Upper lobe of left lung (tissue), 6 donors: ENCODE data around the gene HAPLN2. TPM values are rescaled to one million over a fixed set of nuclear protein-coding genes. Genes with fewer than 3 reads are reported as not detected.

ENCODE experiments used
- ATAC-seq, 2 donors: fragments of 200-7000 bp; cut with Tn5 transposase; one replicate each; pipeline ENCODE4 v1.9.1; 2022; ENCODE audit warnings: mild to moderate bottlenecking in 2 of 2, moderate library complexity in 2 of 2; ENCODE audit not compliant: low FRiP score in 2 of 2
- DNase-seq, 2 donors: peaks; one replicate each; pipeline ENCODE4 v3.0.0-alpha.2; 2019 to 2020
- H3K27ac ChIP-seq, 4 donors: fragments of 200-600 bp; sonication (generic); one replicate each; pipeline ENCODE4 v1.5.1; 2016 to 2019
- H3K27me3 ChIP-seq, 4 donors: fragments of 200-600 bp; sonication (generic); one replicate each; pipeline ENCODE4 v1.5.1; 2017 to 2019
- H3K36me3 ChIP-seq, 4 donors: fragments of 200-600 bp; sonication (generic); one replicate each; pipeline ENCODE4 v1.5.1; 2016 to 2019
- H3K4me1 ChIP-seq, 4 donors: fragments of 200-600 bp; sonication (generic); one replicate each; pipeline ENCODE4 v1.5.1; 2018 to 2019
- H3K4me3 ChIP-seq, 4 donors: fragments of 200-600 bp; sonication (generic); one replicate each; pipeline ENCODE4 v1.5.1; 2017 to 2019; ENCODE audit warnings: mild to moderate bottlenecking in 2 of 4, moderate library complexity in 1 of 4
- H3K9me3 ChIP-seq, 4 donors: fragments of 200-600 bp; sonication (generic); one replicate each; pipeline ENCODE4 v1.5.1; 2018 to 2019
- EP300 ChIP-seq, 4 donors: sonication (generic); formaldehyde crosslinking; IDR thresholded peaks; one replicate each; pipeline ENCODE4 v1.5.1; 2017; ENCODE audit warnings: antibody characterized with exemption in 4 of 4, control low read depth in 2 of 4
- POLR2A ChIP-seq, 4 donors: fragments of 450-650 bp; IDR thresholded peaks; one replicate each; pipeline ENCODE4 v1.5.1; 2016 to 2017; ENCODE audit warnings: antibody characterized with exemption in 4 of 4, mild to moderate bottlenecking in 2 of 4
- POLR2AphosphoS5 ChIP-seq, 2 donors: sonication (generic); formaldehyde crosslinking; IDR thresholded peaks; one replicate each; pipeline ENCODE4 v1.5.1; 2017; ENCODE audit warnings: antibody characterized with exemption in 2 of 2
- WGBS, 2 donors: methylation state at CpG; one replicate each; pipeline ENCODE4 v1.1.5; 2017 to 2018; 5-methylcytosine and 5-hydroxymethylcytosine counted together
- total RNA-seq, 6 donors: library from RNA; depleted of rRNA in 4 of 6; stranded (reverse); fragments of >200 nt in 4 of 6; gene quantifications; one replicate each; pipeline versions ENCODE4 v1.1.0 to v1.2.1, GENCODE V29; 2016 to 2021
- TF ChIP-seq, protein P1 (sequence below), 6 experiments: fragments of 450-650 bp in 4 of 6; fragments of 200-600 bp in 2 of 6; sonication (generic) in 2 of 6; IDR thresholded peaks; one replicate each; pipeline ENCODE4 v1.5.1; 2016 to 2019; ENCODE audit warnings: antibody characterized with exemption in 6 of 6
- donor health status: DM: no; HTN: no; CAD: no; lungs with moderate emphysema.
- donor health status: DM: no; HTN: yes; CAD: no; lungs with severe emphysema.

Gene HAPLN2
- total RNA-seq, 6 donors from 2014 or later = 0.14 to 5.0 (median 0.37) TPM; not detected in 3

DNA sequence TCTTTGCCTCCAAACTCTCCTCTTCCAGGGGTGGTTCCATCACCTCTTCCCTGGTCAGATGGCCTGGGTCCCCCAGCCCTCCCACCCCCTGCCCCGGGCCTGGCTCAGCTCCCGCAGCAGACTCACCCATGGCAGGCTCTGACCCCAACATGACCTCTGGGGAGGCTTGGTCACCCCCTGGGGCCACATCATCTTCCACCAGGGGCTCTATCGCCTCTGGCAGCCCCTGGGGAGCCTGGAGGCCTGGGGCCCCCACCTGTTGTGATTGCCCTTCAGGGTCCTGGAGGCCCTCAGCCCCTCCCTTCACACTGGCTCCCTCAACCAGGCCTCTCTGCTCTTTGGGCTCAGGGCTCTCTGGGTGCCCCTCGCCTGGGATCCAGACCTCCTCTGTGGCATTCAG is 51.6 kb downstream of the HAPLN2 start:
- Histone ChIP-seq H3K36me3 (peaks cover 0 to 43% (median 0%) of the 10 kb centered on the region in 4 donors), H3K4me1 (peaks cover 36 to 65% (median 53%) of the 10 kb centered on the region in 4 donors), H3K27ac (peak overlapping the region; percentile 81 to 91 (median 83)), H3K9me3 (no peaks in the 10 kb centered on the region), H3K4me3 (no peak overlapping the region), H3K27me3 (peaks cover 0 to 1% (median 0%) of the 10 kb centered on the region in 4 donors)
- no peak for DNase-seq
- ATAC-seq = no peak
- 65 to 100% methylated on average over 1 to 4 of the region's 4 CpGs for WGBS, 2 donors
- no peak for TF ChIP-seq POLR2A (IDR thresholded peaks at IDR 0.05)
- no peak for TF ChIP-seq EP300 (IDR thresholded peaks at IDR 0.05)
- no peak for TF ChIP-seq POLR2AphosphoS5 (IDR thresholded peaks at IDR 0.05)
- TF ChIP-seq, protein P1, sequence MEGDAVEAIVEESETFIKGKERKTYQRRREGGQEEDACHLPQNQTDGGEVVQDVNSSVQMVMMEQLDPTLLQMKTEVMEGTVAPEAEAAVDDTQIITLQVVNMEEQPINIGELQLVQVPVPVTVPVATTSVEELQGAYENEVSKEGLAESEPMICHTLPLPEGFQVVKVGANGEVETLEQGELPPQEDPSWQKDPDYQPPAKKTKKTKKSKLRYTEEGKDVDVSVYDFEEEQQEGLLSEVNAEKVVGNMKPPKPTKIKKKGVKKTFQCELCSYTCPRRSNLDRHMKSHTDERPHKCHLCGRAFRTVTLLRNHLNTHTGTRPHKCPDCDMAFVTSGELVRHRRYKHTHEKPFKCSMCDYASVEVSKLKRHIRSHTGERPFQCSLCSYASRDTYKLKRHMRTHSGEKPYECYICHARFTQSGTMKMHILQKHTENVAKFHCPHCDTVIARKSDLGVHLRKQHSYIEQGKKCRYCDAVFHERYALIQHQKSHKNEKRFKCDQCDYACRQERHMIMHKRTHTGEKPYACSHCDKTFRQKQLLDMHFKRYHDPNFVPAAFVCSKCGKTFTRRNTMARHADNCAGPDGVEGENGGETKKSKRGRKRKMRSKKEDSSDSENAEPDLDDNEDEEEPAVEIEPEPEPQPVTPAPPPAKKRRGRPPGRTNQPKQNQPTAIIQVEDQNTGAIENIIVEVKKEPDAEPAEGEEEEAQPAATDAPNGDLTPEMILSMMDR (IDR thresholded peaks at IDR 0.05) = no peak

DNA sequence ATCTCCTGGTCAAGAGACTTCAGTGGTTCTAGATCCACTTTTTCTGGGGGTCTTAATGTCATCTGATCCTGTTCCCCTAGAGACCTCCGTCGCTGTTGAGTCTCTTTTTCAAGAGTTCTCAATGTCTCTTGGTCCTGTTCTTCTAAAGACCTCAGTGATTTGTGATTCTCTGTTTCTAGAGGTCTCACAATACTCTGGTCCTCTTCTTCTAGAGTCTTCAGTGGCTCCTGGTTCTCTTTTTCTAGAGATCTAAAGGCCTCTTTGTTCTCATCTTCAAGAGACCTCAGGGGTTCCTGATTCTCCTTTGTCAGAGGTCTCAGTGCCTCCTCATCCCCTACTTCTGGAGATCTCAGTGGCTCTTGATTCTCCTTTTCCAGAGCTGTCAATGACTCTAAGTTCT is 52.6 kb downstream of the HAPLN2 start:
- Histone ChIP-seq H3K9me3 (no peaks in the 10 kb centered on the region), H3K36me3 (peaks cover 0 to 43% (median 0%) of the 10 kb centered on the region in 4 donors), H3K27me3 (peaks cover 0 to 12% (median 4%) of the 10 kb centered on the region in 4 donors), H3K4me3 (no peak overlapping the region), H3K4me1 (peaks cover 27 to 55% (median 51%) of the 10 kb centered on the region in 4 donors), H3K27ac (peak overlapping the region in 2 of 4 donors; percentile 90 to 91)
- TF ChIP-seq, protein P1 (IDR thresholded peaks at IDR 0.05) = no peak
- no peak for TF ChIP-seq EP300 (IDR thresholded peaks at IDR 0.05)
- no peak for TF ChIP-seq POLR2A (IDR thresholded peaks at IDR 0.05)
- TF ChIP-seq POLR2AphosphoS5 (IDR thresholded peaks at IDR 0.05) = no peak
- no peak for DNase-seq
- ATAC-seq = no peak
- 89 to 95% methylated on average over 2 of the region's 2 CpGs for WGBS, 2 donors

DNA sequence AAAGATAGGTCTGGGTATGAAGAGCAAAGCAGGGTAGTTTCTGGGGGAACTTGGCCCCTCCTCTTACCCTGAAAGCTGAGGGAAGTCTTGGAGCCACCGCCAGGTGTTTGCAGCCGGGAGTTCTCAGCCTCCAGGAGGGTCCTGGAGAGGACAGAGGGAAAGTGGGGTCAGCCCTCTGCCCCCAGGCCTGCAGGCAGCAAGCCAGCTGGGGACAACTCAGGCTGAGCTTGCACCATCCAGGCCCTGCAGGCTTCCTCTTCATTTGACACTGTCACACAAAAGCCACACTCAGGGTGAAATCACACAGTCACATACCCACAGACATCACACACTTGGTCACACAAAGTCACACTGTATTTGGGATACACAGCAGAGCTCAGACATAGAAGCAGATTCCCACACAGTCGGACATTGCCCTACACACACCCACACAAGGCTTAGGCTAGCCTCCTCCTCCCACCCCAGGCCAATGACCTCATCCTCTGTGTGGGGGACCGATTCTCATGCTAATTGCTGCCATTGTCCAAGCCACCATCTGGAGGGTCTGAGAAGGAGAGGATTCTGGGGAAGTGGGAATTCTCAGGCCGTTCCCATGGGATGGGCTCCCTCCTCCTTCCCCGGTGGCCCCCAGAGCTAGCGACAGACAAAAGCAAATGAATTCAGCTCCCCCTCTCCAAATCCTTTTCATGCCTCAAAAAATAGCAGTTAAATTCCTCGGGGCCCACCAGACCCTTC is 54.3 kb downstream of the HAPLN2 start:
- peak overlapping the region; percentile 28 to 91 (median 86) for H3K27ac ChIP-seq
- TF ChIP-seq POLR2A (IDR thresholded peaks at IDR 0.05) = no peak
- no peak for TF ChIP-seq EP300 (IDR thresholded peaks at IDR 0.05)
- no peak for TF ChIP-seq POLR2AphosphoS5 (IDR thresholded peaks at IDR 0.05)
- TF ChIP-seq, protein P1 (IDR thresholded peaks at IDR 0.05) = no peak
- peaks cover 0 to 20% (median 8%) of the 10 kb centered on the region in 4 donors for H3K27me3 ChIP-seq
- peaks cover 23 to 53% (median 48%) of the 10 kb centered on the region in 4 donors for H3K4me1 ChIP-seq
- 41 to 69% methylated on average over 6 to 8 of the region's 8 CpGs for WGBS, 2 donors
- ATAC-seq (no peak), DNase-seq (no peak)
- peaks cover 0 to 43% (median 0%) of the 10 kb centered on the region in 4 donors for H3K36me3 ChIP-seq
- no peaks in the 10 kb centered on the region for H3K9me3 ChIP-seq
- peak overlapping the region in 2 of 4 donors; percentile 55 to 74 for H3K4me3 ChIP-seq

Other genes starting within 250 kb of the HAPLN2 start
- gene MEF2D, start 118.6 kb upstream of the HAPLN2 start, total RNA-seq = 100 to 1,000 TPM in 2 of 6 donors, 10 to 100 TPM in 4; 42.7 to 146 (median 58.7) TPM
- gene IQGAP3, start 46.9 kb upstream of the HAPLN2 start, total RNA-seq = 10 to 100 TPM in 1 of 6 donors, 1 to 10 TPM in 4, under 1 TPM in 1; under 0.01 to 16.0 (median 2.2) TPM
- gene TTC24, start 39.7 kb upstream of the HAPLN2 start, total RNA-seq = under 1 TPM in 1 of 6 donors, not detected in 5; 0.20 TPM
- 10 to 100 TPM; 46.1 to 81.1 (median 60.0) TPM for gene NAXE, start 27.6 kb upstream of the HAPLN2 start, total RNA-seq
- gene GPATCH4, start 17.9 kb upstream of the HAPLN2 start, total RNA-seq = 10 to 100 TPM in 5 of 6 donors, 1 to 10 TPM in 1; 5.7 to 26.2 (median 19.4) TPM
- under 1 TPM in 2 of 6 donors, not detected in 4; 0.11 to 0.13 TPM for gene BCAN, start 22.7 kb downstream of the HAPLN2 start, total RNA-seq
- 10 to 100 TPM; 25.9 to 93.5 (median 34.3) TPM for gene NES, start 58.0 kb downstream of the HAPLN2 start, total RNA-seq
- 1 to 10 TPM in 4 of 6 donors, under 1 TPM in 1, not detected in 1; 0.76 to 8.1 (median 3.9) TPM for gene CRABP2, start 86.2 kb downstream of the HAPLN2 start, total RNA-seq
- gene METTL25B, start 109.1 kb downstream of the HAPLN2 start, total RNA-seq = 100 to 1,000 TPM in 1 of 6 donors, 10 to 100 TPM in 5; 23.4 to 131 (median 39.9) TPM
- 10 to 100 TPM; 10.8 to 38.8 (median 22.9) TPM for gene ISG20L2, start 109.4 kb downstream of the HAPLN2 start, total RNA-seq
- 10 to 100 TPM; 19.6 to 52.5 (median 40.8) TPM for gene MRPL24, start 121.7 kb downstream of the HAPLN2 start, total RNA-seq
- gene HDGF, start 132.3 kb downstream of the HAPLN2 start, total RNA-seq = 100 to 1,000 TPM; 129 to 231 (median 182) TPM
- gene PRCC, start 148.1 kb downstream of the HAPLN2 start, total RNA-seq = 10 to 100 TPM; 36.5 to 52.4 (median 40.8) TPM
- 1 to 10 TPM; 2.3 to 8.4 (median 5.0) TPM for gene SH2D2A, start 197.4 kb downstream of the HAPLN2 start, total RNA-seq
- under 1 TPM in 2 of 6 donors, not detected in 4; 0.03 to 0.22 TPM for gene INSRR, start 239.7 kb downstream of the HAPLN2 start, total RNA-seq
- 1 to 10 TPM in 3 of 6 donors, under 1 TPM in 1, not detected in 2; 0.30 to 1.4 (median 1.2) TPM for gene NTRK1, start 241.4 kb downstream of the HAPLN2 start, total RNA-seq